RKO (cell line): ENCODE measurements around the gene CDC26.
"Not testable (repeated sequence)": the region's sequence is repeated elsewhere in the genome, so short reads cannot be mapped to it uniquely, and the experiment has no call there.

Source experiments
- DNase-seq: peaks from one replicate; pipeline ENCODE4 v3.0.0-alpha.2; 2016; ENCODE audit warnings: low spot score

The CDC26 gene

GRCh38 chr9:113238202-113238858 is 37.0 kb downstream of the CDC26 start:
- DNase-seq: no peak

DNA sequence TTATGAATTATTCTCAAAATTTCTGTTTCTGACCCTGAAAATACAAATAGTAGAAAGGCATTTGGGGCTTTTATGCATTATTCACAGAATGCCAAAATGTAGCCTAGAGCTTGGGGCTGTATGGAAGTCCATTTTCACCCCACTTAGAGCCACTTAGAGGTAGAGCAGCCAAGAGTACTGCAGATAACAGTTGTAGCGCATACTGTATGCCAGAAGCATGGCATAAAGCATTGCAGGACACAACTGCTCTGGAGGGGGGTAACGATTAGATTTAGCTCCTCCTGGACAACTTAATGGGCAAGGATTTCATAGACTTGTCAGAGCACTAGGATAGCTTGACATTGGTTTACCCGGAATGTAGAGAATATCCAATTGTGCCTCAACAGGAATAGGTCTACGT is 38.3 kb downstream of the CDC26 start:
- no peak for DNase-seq

DNA sequence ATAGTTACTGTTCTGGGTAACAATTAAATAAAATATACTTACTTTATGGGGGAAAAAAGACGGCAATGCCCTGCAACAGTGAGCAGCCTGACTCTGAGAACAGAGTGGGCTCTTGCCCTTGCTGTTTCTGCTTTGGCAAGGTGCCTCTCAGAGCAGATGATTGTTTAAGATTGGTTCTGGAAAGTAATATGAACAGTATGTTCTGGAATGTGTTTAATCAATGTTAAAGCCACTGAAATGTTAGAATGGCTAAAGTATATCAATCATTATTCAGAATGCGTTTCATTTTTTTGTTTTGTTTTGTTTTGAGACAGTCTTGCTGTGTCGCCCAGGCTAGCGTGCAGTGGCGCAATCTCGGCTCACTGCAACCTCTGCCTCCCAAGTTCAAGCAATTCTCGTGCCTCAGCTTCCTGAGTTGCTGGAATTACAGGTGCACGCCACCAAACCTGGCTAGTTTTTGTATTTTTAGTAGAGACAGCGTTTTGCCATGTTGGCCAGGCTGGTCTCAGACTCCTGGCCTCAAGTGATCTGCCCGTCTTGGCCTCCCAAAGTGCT is 39.6 kb downstream of the CDC26 start:
- not testable (repeated sequence) for DNase-seq

- no peak for DNase-seq
Observed at GRCh38 chr9:113231701-113232100, 43.7 kb downstream of the CDC26 start.

- DNase-seq: no peak
Observed at GRCh38 chr9:113228130-113228665, 47.2 kb downstream of the CDC26 start.

DNA sequence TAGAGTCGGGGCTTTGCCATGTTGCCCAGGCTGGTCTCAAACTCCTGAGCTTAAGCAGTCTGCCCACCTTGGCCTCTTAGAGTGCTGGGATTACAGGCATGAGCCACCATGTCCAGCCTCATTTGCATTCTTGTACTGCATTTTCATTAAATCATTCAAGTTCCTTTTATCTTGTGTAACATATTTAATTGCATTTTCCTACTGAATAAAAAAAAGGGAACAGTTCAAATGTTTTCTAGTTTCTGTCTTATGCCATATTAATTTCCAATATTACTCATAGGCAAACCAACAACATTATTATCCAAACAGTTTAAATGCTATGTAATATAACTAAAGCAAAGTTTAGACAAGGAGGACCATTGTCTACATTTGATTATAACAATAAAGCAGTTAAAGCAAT is 47.9 kb downstream of the CDC26 start:
- no peak for DNase-seq

DNA sequence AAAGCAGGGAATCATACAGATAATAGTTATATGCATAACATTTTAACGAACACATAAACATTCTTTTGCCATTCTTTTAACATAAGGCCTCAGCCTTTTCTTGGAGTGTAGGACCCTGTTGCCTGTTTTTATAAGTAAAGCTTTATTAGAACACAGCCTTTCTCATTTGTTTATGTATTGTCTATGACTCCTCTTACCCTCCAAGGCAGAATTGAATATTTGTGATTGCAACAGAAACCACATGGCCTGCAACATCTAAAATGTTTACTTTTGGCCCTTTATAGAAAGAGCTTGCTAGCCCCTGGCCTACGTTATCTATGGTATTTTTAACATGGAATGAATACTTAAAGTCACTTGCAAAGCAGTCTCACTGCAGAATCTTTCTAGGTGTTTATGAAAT is 51.4 kb downstream of the CDC26 start:
- DNase-seq: no peak

DNA sequence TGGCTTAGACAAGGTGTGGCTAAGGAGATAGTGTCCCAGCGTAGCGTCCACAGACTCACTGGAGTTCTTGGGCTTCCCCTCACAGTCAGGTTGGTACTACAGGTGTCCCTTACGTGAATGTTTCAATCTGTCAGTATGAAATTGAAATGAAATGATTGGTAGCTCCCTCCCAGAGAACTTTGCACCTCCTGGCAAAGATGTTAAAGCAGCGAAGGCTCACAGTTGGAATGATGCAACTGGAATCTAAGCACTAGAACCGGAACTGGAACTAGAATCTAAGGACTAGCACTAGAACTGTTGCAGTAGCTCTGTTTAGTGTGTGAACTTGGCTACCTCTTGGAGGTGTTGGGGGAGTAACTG is 52.9 kb downstream of the CDC26 start:
- DNase-seq: peak; percentile 82

DNA sequence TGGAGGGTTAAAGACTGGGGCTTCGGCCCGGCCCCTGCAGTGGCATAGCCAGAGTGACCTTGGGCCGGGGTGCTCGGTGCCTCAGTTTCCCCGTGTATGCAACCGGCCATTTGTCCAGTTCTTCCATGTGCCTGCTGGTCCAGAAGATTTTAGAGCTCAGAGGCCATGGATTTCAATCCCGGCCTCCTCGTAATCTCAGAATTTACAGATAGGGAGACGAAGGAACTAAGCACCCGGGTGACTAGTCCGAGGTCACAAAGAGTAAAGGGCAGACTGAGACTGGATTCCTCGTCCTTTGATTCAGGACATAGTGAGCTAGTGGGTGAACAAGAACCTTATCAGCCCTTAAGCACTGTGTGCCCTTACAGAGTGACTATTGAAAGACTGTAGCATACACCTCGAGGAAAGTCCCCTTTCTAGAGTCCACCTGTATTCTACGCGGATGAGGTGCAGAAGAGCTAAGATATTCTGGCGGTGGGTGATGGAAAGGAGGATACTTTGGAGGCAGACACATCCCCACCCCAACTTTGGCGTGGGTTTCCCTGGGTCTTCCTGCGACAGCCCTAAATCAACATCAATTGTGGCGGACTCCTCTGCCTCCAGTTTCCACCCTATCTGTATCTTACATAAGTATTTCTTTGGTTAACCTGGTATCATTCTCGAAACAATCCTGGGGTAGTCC is 53.4 kb downstream of the CDC26 start:
- peak; percentile 62 for DNase-seq

DNA sequence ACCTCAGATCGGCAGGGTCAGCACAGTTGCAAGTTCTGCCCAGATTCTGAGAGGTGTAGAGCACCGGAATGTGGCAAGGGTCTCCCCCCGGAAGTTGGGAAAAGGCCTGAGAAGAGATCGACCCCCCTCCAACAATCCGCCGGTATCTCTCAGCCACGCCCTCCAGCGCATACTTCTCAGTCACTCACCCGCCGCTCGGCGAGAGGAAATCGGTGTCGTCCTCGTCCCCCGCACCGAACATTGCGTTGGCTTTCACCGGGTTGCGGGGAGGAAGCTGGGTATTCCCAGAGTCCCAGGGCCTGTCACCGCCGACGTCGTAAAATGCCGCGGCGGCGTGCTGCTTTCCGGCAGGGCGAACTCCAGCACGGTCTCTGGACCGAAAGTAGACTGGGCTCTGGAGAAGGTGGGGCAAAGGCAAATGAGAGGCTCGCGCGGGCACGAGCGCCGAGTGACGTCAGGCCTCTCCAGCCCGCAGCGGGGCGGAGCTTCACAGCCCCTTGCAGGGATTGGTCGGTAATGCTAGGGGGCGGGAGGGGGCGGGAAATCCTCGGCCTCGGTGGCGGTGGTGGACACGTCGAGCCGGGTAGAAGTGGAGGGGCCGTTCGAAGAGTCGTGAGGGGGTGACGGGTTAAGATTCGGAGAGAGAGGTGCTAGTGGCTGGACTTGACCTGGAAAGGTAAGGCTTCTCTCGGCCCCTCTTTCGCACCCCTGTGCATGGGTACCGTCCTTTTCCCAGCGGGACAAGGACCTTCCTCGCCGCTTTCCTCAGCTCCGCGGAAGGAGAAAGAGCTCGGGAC is 54.2 kb downstream of the CDC26 start, which contains the start of the genes FKBP15 and SLC31A1:
TSS of gene FKBP15 (minus strand) at position 275 of the 797 bp plus-strand sequence. CDS start at position 241, 34 bp downstream.
TSS of gene SLC31A1 (plus strand) at position 542 of the 797 bp plus-strand sequence. CDS start 34,605 bp downstream, outside the sequence.
- DNase-seq: peak; percentile 100

DNA sequence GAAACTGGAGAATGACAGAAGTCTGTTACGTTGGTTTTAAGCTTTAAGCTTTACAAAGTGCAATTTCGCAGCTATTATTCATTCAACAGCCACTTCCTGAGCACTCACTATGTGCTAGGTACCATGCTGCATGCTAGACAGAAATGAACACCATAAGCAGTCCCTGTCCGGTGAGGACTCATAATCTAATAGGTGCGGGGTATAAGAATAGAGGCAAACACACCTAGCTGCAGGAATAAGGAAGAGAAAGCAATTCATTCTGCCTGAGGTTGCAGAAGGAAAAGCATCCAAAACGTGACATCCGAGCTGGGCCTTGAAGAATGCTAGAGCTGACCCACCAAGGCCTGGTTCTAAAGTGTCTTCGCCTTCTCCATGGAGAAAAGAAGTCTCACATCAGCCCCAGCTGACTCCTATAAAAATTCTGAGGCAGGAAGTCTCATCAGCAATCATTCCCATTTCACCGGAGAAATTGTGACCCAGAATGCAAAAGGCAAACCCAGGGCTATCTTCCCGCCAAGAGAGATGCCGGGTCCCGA is 54.8 kb downstream of the CDC26 start:
- peak; percentile 56 for DNase-seq

- DNase-seq: peak; percentile 85
Observed at GRCh38 chr9:113219969-113220368, 55.4 kb downstream of the CDC26 start.

DNA sequence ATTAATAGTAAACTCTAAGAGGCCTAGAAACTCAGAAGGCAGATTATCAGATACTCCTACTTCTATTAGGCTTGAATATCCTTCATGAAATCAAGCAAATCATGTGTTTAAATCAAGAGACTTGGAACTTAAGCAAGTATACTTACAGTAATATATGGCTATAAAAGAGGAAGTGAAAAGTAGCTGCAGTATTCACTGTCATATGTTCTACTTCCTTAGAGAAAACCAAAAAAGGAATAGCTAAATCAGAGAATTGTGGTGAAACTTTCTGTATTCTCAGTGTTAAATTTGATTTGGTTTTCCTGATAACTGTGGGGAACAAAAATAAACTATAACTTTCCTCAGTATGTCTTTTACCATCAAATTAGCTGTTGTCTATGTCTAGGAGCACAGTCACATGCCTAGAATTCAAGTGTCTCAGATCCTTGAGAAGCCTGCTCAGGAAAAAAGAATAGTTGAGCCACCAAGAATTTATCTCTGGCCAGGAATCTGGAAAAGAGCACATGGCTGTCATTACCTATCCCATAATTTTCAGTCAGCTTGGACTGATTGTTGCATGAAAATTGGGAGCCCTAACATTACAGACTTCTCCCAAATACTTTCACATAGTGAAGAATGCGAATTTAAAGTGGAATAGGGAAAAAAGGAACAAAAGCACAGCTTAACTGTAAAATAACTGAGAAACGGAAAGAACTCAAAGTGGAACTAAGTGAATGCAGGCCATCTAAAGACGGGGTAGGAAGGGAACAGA is 56.0 kb downstream of the CDC26 start:
- DNase-seq: peak; percentile 43
